BE2C (cell line): ENCODE measurements around the gene NBR1.

Experiments used
- DNase-seq: peaks from one replicate; pipeline ENCODE4 v3.0.0-alpha.2; 2020
- H3K27me3 ChIP-seq: fragments of 250-450 bp; sonication (Bioruptor Pico); 2 replicates; pipeline ENCODE4 v1.5.1; 2020; ENCODE audit warnings: mild to moderate bottlenecking
- H3K36me3 ChIP-seq: fragments of 250-450 bp; sonication (Bioruptor Pico); 2 replicates; pipeline ENCODE4 v1.5.1; 2020; ENCODE audit warnings: mild to moderate bottlenecking
- H3K4me1 ChIP-seq: fragments of 250-450 bp; sonication (Bioruptor Pico); 2 replicates; pipeline ENCODE4 v1.5.1; 2020
- H3K4me3 ChIP-seq: 2 replicates; pipeline ENCODE4 v1.5.1; 2011; ENCODE audit warnings: low read depth, low read length
- H3K9me3 ChIP-seq: fragments of 250-450 bp; sonication (Bioruptor Pico); 2 replicates; pipeline ENCODE4 v1.5.1; 2020
- TF ChIP-seq, protein P1 (sequence below): IDR thresholded peaks from 2 replicates; pipeline ENCODE4 v1.5.1; 2012; ENCODE audit warnings: mild to moderate bottlenecking, low read depth, low read length

The NBR1 gene

DNA sequence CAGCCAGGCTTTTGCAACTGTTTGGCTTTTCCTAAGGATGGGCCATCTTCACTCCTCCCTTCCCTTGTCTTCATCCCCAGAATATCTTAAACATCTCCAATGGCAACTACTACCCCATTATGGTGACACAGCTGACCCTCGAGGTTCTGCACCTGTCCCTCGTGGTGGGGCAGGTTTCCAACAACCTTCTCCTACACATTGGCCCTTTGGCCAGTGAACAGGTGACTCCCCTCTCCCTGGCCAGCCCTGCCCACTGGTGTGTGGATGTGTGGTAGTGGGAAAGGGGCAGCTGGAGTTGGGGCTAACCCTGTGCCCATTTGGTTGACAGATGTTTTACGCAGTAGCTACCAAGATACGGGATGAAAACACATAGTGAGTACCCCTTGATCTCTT, 45.4 kb downstream of the NBR1 start:
- H3K4me1 ChIP-seq = peaks cover 4% of the 10 kb centered on the region
- H3K4me3 ChIP-seq = no peak overlapping the region
- H3K27me3 ChIP-seq = no peaks in the 10 kb centered on the region
- DNase-seq = no peak
- H3K9me3 ChIP-seq = no peaks in the 10 kb centered on the region
- TF ChIP-seq, protein P1, sequence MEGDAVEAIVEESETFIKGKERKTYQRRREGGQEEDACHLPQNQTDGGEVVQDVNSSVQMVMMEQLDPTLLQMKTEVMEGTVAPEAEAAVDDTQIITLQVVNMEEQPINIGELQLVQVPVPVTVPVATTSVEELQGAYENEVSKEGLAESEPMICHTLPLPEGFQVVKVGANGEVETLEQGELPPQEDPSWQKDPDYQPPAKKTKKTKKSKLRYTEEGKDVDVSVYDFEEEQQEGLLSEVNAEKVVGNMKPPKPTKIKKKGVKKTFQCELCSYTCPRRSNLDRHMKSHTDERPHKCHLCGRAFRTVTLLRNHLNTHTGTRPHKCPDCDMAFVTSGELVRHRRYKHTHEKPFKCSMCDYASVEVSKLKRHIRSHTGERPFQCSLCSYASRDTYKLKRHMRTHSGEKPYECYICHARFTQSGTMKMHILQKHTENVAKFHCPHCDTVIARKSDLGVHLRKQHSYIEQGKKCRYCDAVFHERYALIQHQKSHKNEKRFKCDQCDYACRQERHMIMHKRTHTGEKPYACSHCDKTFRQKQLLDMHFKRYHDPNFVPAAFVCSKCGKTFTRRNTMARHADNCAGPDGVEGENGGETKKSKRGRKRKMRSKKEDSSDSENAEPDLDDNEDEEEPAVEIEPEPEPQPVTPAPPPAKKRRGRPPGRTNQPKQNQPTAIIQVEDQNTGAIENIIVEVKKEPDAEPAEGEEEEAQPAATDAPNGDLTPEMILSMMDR = no peak
- no peaks in the 10 kb centered on the region for H3K36me3 ChIP-seq

DNA sequence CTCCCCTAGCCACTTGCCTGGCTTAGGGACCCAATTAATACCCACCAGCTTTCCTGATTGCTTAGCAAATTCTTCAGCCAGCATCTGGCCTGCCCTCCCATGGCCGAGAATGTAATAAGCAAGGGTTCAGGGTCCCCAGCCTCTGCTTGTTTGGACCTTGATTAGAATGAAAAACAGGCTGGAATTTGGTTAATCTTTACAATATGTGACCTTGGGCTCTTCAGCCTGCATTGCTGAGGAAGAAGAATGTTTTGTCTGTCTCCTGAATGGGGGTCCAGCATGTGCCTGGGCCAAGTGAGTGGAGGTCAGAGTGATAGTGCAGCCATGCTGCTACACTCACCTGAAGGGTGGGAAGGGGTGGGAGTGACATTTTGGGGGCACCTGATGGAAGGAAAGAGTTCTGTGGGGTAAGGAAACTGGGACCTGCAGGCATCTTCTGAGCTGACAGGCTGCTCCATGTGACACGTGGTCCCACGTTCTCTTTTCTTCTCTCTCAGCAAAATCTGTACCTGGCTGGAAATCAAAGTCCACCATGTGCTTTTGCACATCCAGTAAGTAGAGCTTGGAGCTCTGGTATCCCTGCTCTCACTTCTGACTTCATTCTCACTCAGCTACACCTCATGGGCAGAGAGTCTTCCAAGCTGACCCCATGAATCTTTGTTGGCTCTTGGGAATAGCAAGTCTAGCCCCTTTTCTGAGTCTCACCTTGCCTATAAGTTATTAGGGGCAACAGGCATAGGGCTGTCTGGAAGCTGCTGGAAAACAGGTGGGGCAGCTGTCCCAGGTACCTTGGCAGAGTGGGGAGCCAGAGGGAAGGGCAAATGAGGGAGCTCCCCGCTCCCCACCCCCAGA, 46.0 kb downstream of the NBR1 start:
- DNase-seq = no peak
- Histone ChIP-seq H3K4me3 (no peak overlapping the region), H3K36me3 (no peaks in the 10 kb centered on the region), H3K4me1 (peaks cover 3% of the 10 kb centered on the region; the same call in 1 of the 2 replicates), H3K27me3 (no peaks in the 10 kb centered on the region), H3K9me3 (no peaks in the 10 kb centered on the region)
- TF ChIP-seq, protein P1 = no peak

DNA sequence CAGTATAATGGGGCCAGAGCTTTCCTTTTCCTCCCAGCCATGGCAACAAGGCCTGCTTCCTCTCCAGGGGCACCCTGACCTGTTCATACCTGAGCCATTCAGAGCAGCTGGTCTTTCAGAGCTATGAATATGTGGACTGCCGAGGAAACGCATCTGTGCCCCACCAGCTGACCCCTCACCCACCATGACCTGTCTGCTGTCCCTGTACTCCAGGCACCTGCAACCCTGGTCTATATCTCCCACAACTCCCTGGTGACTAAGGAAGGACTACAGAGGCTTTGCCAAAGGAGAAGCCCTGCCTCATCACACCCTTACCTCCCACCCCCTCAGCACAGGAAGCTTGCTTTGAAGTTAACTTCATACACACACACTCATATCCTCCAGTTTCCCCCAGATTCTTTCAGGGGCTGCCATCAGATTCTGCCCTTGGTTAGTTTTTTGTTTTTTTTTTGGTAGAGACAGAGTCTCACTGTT, 46.6 kb downstream of the NBR1 start:
- Histone ChIP-seq H3K9me3 (no peaks in the 10 kb centered on the region), H3K36me3 (no peaks in the 10 kb centered on the region), H3K27me3 (no peaks in the 10 kb centered on the region), H3K4me3 (no peak overlapping the region), H3K4me1 (no peaks in the 10 kb centered on the region)
- TF ChIP-seq, protein P1 = no peak
- no peak for DNase-seq

DNA sequence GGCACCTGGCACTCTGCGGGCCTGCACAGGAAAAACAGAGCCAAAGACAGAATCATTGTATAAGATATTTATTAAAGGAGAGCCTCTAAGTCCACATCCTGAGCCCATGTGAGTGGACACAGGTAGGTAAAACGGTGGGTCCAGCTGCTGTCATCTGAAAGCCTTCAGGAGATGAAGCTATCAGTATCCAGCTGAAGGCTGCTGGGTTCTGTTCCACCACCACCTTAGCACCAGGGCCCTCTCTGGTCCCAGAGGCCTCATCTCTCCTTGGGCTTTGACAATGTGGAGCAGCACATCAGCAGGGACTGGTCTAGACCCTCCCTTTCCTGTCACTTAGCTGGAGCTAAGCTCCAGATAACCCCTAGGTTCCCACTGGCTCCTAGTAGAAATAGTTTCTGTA, 48.0 kb downstream of the NBR1 start:
- H3K4me3 ChIP-seq = no peak overlapping the region
- H3K36me3 ChIP-seq = no peaks in the 10 kb centered on the region
- TF ChIP-seq, protein P1 = no peak
- H3K27me3 ChIP-seq = no peaks in the 10 kb centered on the region
- no peaks in the 10 kb centered on the region for H3K4me1 ChIP-seq
- no peak for DNase-seq
- H3K9me3 ChIP-seq = no peaks in the 10 kb centered on the region

DNA sequence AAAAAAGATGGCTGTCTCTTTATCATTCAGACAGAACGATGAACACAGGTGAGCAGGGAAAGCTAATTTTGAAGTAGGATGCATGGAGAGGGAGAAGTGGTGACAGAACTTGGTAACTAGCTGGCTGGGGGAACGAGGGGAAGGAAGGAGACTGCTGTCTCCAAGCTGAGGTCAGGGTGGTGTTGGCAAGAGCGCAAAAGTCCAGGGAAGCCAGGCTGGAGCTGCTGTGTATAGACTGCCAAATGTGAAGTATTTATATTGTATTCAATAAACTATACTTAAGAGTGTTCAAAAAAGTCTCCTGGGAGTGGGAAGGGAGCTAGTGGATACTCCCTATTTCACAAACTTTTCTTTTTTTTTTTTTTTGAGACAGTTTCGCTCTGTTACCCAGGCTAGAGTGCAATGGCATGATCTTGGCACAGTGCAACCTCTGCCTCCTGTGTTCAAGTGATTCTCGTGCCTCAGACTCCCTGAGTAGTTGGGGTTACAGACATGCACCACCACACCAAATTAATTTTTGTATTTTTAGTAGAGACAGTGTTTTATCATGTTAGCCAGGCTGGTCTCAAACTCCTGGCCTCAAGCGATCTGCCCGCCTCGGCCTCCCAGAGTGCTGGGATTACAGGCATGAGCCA, 48.8 kb downstream of the NBR1 start:
- TF ChIP-seq, protein P1 = no peak
- Histone ChIP-seq H3K4me3 (no peak overlapping the region), H3K9me3 (no peaks in the 10 kb centered on the region), H3K4me1 (no peaks in the 10 kb centered on the region), H3K27me3 (no peaks in the 10 kb centered on the region), H3K36me3 (no peaks in the 10 kb centered on the region)
- no peak for DNase-seq
